Ovary (tissue), 9 donors: ENCODE measurements around the gene SYNPO. TPM values are rescaled to one million over a fixed set of nuclear protein-coding genes. Genes with fewer than 3 reads are reported as not detected.

Experiments used
- DNase-seq, 5 donors: peaks; one replicate each; pipeline ENCODE4 v3.0.0-alpha.2; 2019 to 2020
- H3K27ac ChIP-seq, 2 donors: fragments of 200-600 bp; one replicate each; pipeline versions ENCODE4 v1.5.1 to v1.8.0; 2019 to 2022
- H3K27me3 ChIP-seq: fragments of 200-600 bp; one replicate; pipeline ENCODE4 v1.8.0; 2022
- H3K36me3 ChIP-seq: fragments of 200-600 bp; sonication (generic); one replicate; pipeline ENCODE4 v1.5.1; 2019
- H3K4me1 ChIP-seq: one replicate; pipeline ENCODE4 v1.8.1; 2013; ENCODE audit warnings: mild to moderate bottlenecking, moderate library complexity; ENCODE audit not compliant: insufficient read depth
- H3K4me3 ChIP-seq: fragments of 200-600 bp; sonication (generic); one replicate; pipeline ENCODE4 v1.5.1; 2017
- H3K9me3 ChIP-seq, 2 donors: fragments of 200-600 bp in 1 of 2; sonication (generic) in 1 of 2; one replicate each; pipeline versions ENCODE4 v1.5.1 to v1.8.1; 2013 to 2019; ENCODE audit warnings: mild to moderate bottlenecking in 1 of 2, moderate library complexity in 1 of 2
- CTCF ChIP-seq, 3 donors: fragments of 450-650 bp in 2 of 3; fragments of 200-600 bp in 1 of 3; IDR thresholded peaks; one replicate each; pipeline versions ENCODE4 v1.5.1 to v1.8.0; 2016 to 2022; ENCODE audit warnings: antibody characterized with exemption in 3 of 3, mild to moderate bottlenecking in 1 of 3
- EP300 ChIP-seq: sonication (generic); formaldehyde crosslinking; IDR thresholded peaks from one replicate; pipeline ENCODE4 v1.6.1; 2017; ENCODE audit warnings: antibody characterized with exemption
- POLR2A ChIP-seq: fragments of 450-650 bp; IDR thresholded peaks from one replicate; pipeline ENCODE4 v1.6.1; 2017; ENCODE audit warnings: antibody characterized with exemption, mild to moderate bottlenecking, moderate library complexity
- WGBS, 3 donors: extraction: QIAGEN DNeasy Blood & Tissue Kit in 1 of 3; methylation state at CpG; one replicate each; pipeline versions ENCODE4 v1.1.5 to v1.1.7; 2013 to 2017; 5-methylcytosine and 5-hydroxymethylcytosine counted together
- intact Hi-C, 4 donors: fragments of 100-400 bp; cut with DNase I; formaldehyde crosslinking; loops; one replicate each; pipeline versions ENCODE4 v1.11.0 to v1.15.1; 2022 to 2023
- polyA plus RNA-seq, 2 donors: library from polyadenylated mRNA; stranded (reverse); fragments of 200-250 nt in 1 of 2; fragments of 350-450 nt in 1 of 2; fragmentation: Illumina TruSeq in 1 of 2; extraction: RNeasy Lipid Tissue Mini Kit (QIAGEN cat#74804) in 1 of 2; gene quantifications; one replicate each; pipeline ENCODE4 v1.2.3, GENCODE V29; 2013 to 2014
- total RNA-seq, 7 donors: library from RNA; depleted of rRNA in 2 of 7; stranded (reverse); fragments of >200 nt in 2 of 7; fragmentation: NEBNext Ultra II Directional in 3 of 7; extraction: Animal tissue kit (Norgen Biotek cat#: 25700) in 3 of 7; gene quantifications; one replicate each; pipeline versions ENCODE4 v1.1.0 to v1.2.4, GENCODE V29; 2016 to 2023
- donor health status: DM: no; HTN: no; CAD: no; lungs with moderate emphysema.
- donor health status: DM: no; HTN: no; CAD: no.
- donor health status: Bipolar disorder and iron deficiency.
- donor health status: DM: yes; HTN: yes; CAD: no.
- donor health status: DM: no; HTN: no; CAD: no.
- donor health status: DM: yes; HTN: yes; CAD: no.

Gene SYNPO
- total and polyA plus RNA-seq, 9 donors = 8.3 to 174 (median 70.2) TPM

- H3K27ac ChIP-seq = peak overlapping the region in 1 of 2 donors; percentile 16
- WGBS, 3 donors = 23 to 62% (median 28%) methylated on average over 25 of the region's 25 CpGs
- H3K27me3 ChIP-seq = no peaks in the 10 kb centered on the region
- intact Hi-C loops = no loop called here
- DNase-seq = peak in 2 of 5 donors; percentile 36 to 38
- no peak overlapping the region for H3K4me3 ChIP-seq
- H3K36me3 ChIP-seq = no peaks in the 10 kb centered on the region
- TF ChIP-seq POLR2A = no peak
- TF ChIP-seq EP300 = no peak
- no peak for TF ChIP-seq CTCF (IDR thresholded peaks at IDR 0.05)
- peaks cover 27% of the 10 kb centered on the region for H3K4me1 ChIP-seq
- H3K9me3 ChIP-seq = no peaks in the 10 kb centered on the region
These were observed 39.6 kb upstream of the SYNPO start for GRCh38 chr5:150600616-150601490.

DNA sequence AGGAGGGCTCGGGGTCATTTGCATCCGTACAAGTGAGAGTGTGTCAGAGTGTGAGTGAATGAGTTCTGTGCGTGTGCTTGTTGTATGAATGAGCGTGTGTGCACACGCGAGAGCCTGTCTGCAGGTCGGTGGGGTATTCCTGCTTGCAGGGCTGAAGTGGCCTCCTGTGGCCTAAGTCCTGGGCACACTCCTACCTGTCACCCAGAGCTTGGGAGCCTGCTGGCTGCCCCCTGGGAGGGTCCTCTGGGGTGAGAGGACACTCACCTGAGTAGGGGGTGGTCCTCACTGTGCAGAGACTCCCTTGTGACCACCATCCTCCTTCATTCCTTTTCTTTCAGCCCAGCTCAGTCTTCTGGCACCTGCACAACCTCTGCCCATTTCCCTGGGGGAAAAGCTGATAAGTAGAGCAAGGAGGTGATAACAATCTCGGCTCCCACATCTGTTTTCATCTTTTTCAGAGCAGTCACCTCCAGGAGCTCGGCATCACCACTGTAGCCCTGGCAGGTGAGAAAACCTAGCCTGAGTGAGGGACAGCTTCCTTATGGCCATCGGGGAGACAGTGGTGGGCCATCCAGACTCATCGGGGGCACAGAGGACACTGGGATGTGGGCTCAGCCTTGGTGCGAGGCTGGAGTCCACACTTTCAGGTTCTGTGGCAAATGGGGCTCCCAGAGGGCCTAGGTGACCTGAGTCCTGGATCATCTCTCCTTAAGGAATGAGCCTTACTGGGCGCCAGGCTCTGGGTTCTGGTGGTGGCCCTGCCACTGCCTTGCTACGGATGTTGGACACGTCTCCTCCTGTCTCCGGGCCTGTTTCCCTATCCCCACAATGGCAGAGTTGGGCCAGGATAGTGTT, 38.7 kb upstream of the SYNPO start:
- Histone ChIP-seq H3K27ac (peak overlapping the region in 1 of 2 donors; percentile 16), H3K36me3 (no peaks in the 10 kb centered on the region), H3K4me1 (peaks cover 26% of the 10 kb centered on the region), H3K27me3 (no peaks in the 10 kb centered on the region), H3K4me3 (no peak overlapping the region), H3K9me3 (no peaks in the 10 kb centered on the region)
- TF ChIP-seq POLR2A (no peak), CTCF (IDR thresholded peaks at IDR 0.05) (no peak), EP300 (no peak)
- intact Hi-C loops = no loop called here
- peak in 2 of 5 donors; percentile 23 to 30 for DNase-seq
- 68 to 74% (median 69%) methylated on average over 15 to 16 of the region's 16 CpGs for WGBS, 3 donors

DNA sequence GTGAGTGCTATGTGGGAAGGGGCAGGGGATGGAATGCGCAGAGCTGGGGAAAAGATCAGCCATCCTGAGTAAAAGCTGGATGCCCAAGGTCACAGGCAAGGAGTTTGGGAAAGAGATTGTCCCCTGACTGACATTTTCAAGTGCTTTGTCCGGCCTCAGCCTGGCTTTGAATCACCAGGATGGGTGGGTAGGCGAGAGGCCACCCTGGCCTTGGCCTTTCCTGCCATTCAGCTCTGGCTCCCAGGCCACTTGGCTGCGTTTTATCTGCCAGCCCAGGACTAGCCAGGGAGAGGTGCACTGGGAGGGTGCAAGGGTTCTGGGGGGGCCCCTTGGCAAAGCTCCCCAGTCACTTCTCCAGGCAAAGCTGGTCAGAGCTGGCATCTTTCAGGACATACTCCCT, 37.4 kb upstream of the SYNPO start:
- Histone ChIP-seq H3K27me3 (no peaks in the 10 kb centered on the region), H3K36me3 (no peaks in the 10 kb centered on the region), H3K4me3 (no peak overlapping the region), H3K27ac (peak overlapping the region in 1 of 2 donors; percentile 31), H3K4me1 (peaks cover 26% of the 10 kb centered on the region), H3K9me3 (no peaks in the 10 kb centered on the region)
- no peak for TF ChIP-seq EP300
- no peak for TF ChIP-seq CTCF (IDR thresholded peaks at IDR 0.05)
- no peak for TF ChIP-seq POLR2A
- intact Hi-C loops = no loop called here
- WGBS, 3 donors = 41 to 54% (median 44%) methylated on average over 4 of the region's 4 CpGs
- DNase-seq = peak in 2 of 5 donors; percentile 41 to 55

GRCh38 chr5:150603491-150603890, 37.0 kb upstream of the SYNPO start:
- peaks cover 26% of the 10 kb centered on the region for H3K4me1 ChIP-seq
- intact Hi-C loops = no loop called here
- WGBS, 3 donors = 65 to 79% (median 78%) methylated on average over 3 of the region's 3 CpGs

More at GRCh38 chr5:150603491-150603890, 37.0 kb upstream of the SYNPO start:
- no peaks in the 10 kb centered on the region for H3K36me3 ChIP-seq
- peak overlapping the region in 1 of 2 donors; percentile 31 for H3K27ac ChIP-seq
- no peaks in the 10 kb centered on the region for H3K9me3 ChIP-seq
- TF ChIP-seq CTCF (IDR thresholded peaks at IDR 0.05) (no peak), EP300 (no peak), POLR2A (no peak)
- H3K27me3 ChIP-seq = no peaks in the 10 kb centered on the region
- no peak overlapping the region for H3K4me3 ChIP-seq
- DNase-seq = peak in 1 of 5 donors; percentile 24
